ENCODE measurements around the gene SLC22A7. TPM values are rescaled to one million over a fixed set of nuclear protein-coding genes. Genes with fewer than 3 reads are reported as not detected.

The SLC22A7 gene
- total RNA-seq, 1 donor from 2014 or later = not detected

GRCh38 chr6:43267619-43268354 lies 30.3 kb upstream of the SLC22A7 start:
- H3K36me3 Mint-ChIP-seq (ENCODE audit: low read depth) = no peaks in the 10 kb centered on the region
- TF ChIP-seq, protein P1, sequence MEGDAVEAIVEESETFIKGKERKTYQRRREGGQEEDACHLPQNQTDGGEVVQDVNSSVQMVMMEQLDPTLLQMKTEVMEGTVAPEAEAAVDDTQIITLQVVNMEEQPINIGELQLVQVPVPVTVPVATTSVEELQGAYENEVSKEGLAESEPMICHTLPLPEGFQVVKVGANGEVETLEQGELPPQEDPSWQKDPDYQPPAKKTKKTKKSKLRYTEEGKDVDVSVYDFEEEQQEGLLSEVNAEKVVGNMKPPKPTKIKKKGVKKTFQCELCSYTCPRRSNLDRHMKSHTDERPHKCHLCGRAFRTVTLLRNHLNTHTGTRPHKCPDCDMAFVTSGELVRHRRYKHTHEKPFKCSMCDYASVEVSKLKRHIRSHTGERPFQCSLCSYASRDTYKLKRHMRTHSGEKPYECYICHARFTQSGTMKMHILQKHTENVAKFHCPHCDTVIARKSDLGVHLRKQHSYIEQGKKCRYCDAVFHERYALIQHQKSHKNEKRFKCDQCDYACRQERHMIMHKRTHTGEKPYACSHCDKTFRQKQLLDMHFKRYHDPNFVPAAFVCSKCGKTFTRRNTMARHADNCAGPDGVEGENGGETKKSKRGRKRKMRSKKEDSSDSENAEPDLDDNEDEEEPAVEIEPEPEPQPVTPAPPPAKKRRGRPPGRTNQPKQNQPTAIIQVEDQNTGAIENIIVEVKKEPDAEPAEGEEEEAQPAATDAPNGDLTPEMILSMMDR (IDR thresholded peaks at IDR 0.05) = no peak
- intact Hi-C loops (cut with micrococcal nuclease) = no loop called here
- DNase-seq (no peak), ATAC-seq (ENCODE audit: low read depth) (no peak)
- no peaks in the 10 kb centered on the region for H3K9me3 Mint-ChIP-seq
- H3K4me3 Mint-ChIP-seq = no peak overlapping the region
- ChIA-PET POLR2A (interaction anchor here (1.2 kb wide), 2 partner anchors 41 to 45 kb away, joined by 3 read pairs; partner anchors contain the start of gene CRIP3), CTCF (interaction anchor here (0.8 to 1.7 kb wide), 4 partner anchors 41 to 131 kb away, joined by 3 to 4 read pairs (median 4); partner anchors contain the start of gene CRIP3)
- no peak overlapping the region for H3K27ac Mint-ChIP-seq
- peaks cover 33% of the 10 kb centered on the region for H3K4me1 Mint-ChIP-seq
- no peaks in the 10 kb centered on the region for H3K27me3 Mint-ChIP-seq

GRCh38 chr6:43268355-43268700 lies 29.7 kb upstream of the SLC22A7 start:
- Mint-ChIP-seq H3K4me3 (no peak overlapping the region), H3K27me3 (no peaks in the 10 kb centered on the region), H3K36me3 (ENCODE audit: low read depth) (no peaks in the 10 kb centered on the region), H3K27ac (no peak overlapping the region), H3K4me1 (peaks cover 34% of the 10 kb centered on the region), H3K9me3 (no peaks in the 10 kb centered on the region)
- TF ChIP-seq, protein P1 (IDR thresholded peaks at IDR 0.05) = no peak
- DNase-seq = no peak
- POLR2A ChIA-PET = interaction anchor here (0.9 to 1.2 kb wide), 3 partner anchors 40 to 486 kb away, joined by 3 read pairs; partner anchors contain the start of gene CRIP3
- no peak for ATAC-seq (ENCODE audit: low read depth)
- intact Hi-C loops (cut with micrococcal nuclease) = no loop called here
- CTCF ChIA-PET = interaction anchor here (0.8 to 1.7 kb wide), 4 partner anchors 40 to 130 kb away, joined by 3 to 4 read pairs (median 4); partner anchors contain the start of gene CRIP3

DNA sequence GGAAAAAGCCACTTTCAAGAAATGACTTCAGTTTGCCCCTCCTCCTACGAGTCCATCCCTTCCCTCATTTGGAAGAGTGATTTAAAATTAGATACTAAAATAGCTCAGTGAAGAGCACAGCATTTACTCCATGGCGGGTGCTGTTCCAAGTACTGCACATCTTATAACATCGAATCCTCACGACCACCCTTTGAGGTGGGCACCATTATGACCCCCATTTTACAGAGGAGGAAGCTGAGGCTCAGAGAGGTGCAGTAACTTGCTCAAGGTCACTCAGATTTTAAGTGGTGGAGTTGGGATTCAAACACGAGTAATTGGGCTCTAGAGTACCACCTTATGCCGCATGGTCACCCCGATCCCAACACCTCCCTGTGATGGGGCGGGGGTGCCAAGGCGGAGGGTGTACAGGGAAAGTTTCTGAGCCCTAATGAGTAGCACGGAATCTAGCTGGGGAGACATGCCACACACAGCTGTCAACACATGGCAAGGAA lies 29.2 kb upstream of the SLC22A7 start:
- Mint-ChIP-seq H3K4me3 (peak overlapping the region; percentile 73), H3K9me3 (no peaks in the 10 kb centered on the region), H3K27ac (peak overlapping the region; percentile 59), H3K27me3 (no peaks in the 10 kb centered on the region), H3K36me3 (ENCODE audit: low read depth) (no peaks in the 10 kb centered on the region), H3K4me1 (peaks cover 31% of the 10 kb centered on the region)
- CTCF ChIA-PET = interaction anchor here (0.8 to 1.7 kb wide), 4 partner anchors 40 to 130 kb away, joined by 3 to 4 read pairs (median 4); partner anchors contain the start of gene CRIP3
- intact Hi-C loops (cut with micrococcal nuclease) = no loop called here
- POLR2A ChIA-PET = interaction anchor here (0.5 to 1.2 kb wide), 6 partner anchors 40 to 486 kb away, joined by 3 to 4 read pairs (median 3); partner anchors contain the start of gene CRIP3
- TF ChIP-seq, protein P1 (IDR thresholded peaks at IDR 0.05) = no peak
- ATAC-seq (ENCODE audit: low read depth) = no peak
- no peak for DNase-seq

DNA sequence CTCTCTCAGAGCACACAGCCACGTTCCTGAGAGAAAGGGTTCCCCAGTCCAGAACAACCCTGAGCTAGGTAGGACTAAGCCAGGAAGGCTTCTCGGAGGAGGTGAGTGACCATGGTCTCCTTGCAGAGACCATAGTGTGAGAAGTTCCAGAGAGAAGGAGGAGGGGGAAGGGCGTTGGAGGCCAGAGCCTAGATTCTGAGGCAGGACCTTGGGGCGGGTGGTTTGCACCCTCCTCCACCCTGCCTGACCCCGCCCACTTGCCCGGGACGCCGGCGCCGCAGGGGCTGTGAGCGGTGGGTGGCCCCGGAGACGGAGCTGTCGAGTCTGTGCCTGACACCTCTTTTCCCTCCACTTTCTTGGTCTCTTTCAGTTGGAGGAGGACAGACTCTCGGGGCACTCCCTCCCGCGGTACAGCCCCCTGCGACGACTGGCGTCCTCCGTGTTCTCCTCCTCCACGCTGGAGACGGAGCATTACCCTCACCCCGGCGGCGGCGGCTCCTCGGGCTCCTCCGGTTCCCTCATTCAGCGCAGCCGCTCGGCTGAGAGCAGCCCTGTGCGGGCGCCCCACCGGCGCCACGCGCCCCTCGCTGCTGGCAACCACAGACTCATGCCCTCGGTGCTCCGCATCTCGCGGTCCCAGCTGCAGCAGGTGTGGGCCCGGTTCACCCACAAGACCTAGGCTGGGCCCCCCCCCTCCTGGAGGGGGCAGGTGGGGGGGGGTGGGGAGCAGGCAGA lies 28.6 kb upstream of the SLC22A7 start:
- ChIA-PET POLR2A (interaction anchor here (0.5 to 2.0 kb wide), 6 partner anchors 43 to 487 kb away, joined by 3 to 7 read pairs (median 4); no protein-coding TSS in a partner anchor), CTCF (no interaction called here)
- peak; percentile 41 for DNase-seq
- Mint-ChIP-seq H3K4me3 (peak overlapping the region; percentile 74), H3K36me3 (ENCODE audit: low read depth) (no peaks in the 10 kb centered on the region), H3K27me3 (peaks cover 3% of the 10 kb centered on the region), H3K9me3 (no peaks in the 10 kb centered on the region), H3K27ac (peak overlapping the region; percentile 59), H3K4me1 (peaks cover 36% of the 10 kb centered on the region)
- peak; percentile 9 for ATAC-seq (ENCODE audit: low read depth)
- intact Hi-C loops (cut with micrococcal nuclease) = loop anchor here (2.0 kb wide), 1 partner anchor 39 kb away; the partner anchor contains the start of gene CRIP3
- TF ChIP-seq, protein P1 (IDR thresholded peaks at IDR 0.05) = no peak
